Suppressor macrophage treated with lipopolysaccharide for 1 hour (primary cell): ENCODE measurements around the gene PDE5A.

Source experiments
- DNase-seq, 3 donors: peaks; one replicate each; pipeline ENCODE4 v3.0.0-alpha.2; 2020 to 2022

PDE5A gene

DNA sequence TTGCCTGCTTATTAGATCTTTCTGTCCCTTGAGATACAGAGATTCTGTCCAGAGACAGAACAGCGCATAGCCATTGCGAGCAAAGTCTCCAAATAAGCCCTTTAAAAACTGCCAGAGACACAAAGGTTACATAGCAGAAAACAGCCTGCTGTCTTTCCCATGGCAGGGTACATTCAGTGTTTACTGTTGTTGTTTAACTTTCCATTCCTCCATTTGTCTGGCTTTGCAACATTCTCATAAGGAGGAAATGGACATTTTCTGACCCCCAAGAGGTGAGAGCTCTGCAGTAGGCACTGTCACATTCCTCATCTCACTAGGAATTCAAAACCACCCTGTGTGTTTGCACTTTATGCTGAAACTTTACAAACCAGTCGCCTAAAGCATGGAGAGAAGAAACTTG lies 48.3 kb downstream of the PDE5A start:
- no peak for DNase-seq

DNA sequence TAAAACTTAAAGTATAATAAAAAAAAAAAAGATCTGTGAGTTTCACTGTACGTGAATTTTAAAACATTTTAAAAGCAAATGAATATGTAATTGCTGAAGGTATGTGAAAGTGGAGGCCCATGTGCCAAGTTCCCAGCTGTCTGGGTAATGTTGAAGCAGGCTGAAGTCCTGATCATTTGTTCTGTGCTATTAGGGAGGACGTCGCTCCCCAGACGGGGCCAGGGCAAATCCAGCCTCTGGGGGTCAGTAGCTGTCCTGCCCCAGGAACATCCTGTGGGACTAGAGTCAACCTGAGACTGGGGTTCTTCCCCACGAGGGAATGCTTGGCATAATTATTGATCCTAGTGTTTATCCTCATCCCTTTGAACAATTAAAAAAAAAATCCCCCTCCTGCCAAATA lies 48.8 kb downstream of the PDE5A start:
- no peak for DNase-seq

DNA sequence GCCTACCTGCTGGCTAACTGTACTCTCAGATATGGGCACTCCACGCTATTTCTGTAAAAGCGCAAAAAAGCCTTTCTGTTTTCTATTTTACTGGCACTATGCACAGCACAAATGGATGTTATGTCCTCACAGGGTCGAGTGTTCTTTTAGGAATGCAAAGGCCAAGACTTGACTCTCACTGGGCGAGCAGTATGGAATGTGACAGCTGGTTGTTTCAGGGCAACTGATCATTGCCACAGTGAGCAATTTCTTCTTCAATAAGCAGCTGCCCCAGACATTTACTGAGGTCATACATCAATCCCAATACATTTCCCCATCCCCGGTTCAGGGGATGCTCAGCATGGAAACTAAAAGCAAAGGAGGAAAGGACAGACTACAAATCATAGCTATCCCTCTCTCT lies 58.2 kb downstream of the PDE5A start:
- no peak for DNase-seq

DNA sequence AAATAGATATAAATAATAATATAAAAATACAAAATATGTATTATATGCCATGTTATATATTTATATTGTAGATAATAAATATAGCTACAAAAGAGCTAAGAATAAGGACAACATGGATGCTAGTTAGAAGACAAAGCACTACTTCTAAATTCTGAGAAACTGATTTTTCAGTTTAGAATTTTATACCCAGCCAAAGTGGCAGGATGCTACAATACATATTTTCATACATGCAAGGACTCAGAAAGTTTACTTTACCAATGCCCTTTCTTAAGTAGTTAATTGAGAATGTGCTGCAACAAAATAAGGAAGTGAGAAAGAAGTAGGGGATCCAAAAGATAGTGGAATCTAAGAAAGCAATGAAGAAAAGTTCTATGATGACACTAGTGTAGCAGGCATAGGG lies 64.5 kb downstream of the PDE5A start:
- no peak for DNase-seq

DNA sequence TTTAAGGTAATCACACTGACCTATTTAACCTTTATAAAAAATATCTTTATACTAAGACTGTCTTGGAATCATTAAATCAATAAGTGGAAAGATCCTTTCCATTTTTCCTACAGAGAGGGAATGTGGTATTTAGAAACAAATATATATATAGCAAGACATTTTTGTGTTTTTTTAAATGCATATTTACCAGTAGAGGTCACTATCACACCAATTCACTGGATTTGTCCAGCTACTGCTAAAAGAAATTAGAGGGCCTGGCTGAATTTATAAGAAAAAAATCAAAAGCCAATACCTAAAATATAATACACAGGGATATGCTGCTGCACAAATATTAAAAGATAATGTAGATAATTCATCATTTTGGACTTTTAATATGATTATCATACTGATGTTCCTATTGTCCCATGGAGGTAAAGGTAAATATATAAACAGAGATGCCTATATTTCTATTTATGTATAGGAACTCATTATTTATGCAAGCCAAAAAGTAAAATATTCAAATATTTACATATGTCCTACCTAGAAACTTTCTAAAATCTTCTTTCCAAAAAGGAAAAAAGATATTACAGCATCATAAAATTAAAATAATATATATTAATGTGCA lies 69.5 kb downstream of the PDE5A start:
- DNase-seq, result peak; percentile 34 to 49 (median 49)

DNA sequence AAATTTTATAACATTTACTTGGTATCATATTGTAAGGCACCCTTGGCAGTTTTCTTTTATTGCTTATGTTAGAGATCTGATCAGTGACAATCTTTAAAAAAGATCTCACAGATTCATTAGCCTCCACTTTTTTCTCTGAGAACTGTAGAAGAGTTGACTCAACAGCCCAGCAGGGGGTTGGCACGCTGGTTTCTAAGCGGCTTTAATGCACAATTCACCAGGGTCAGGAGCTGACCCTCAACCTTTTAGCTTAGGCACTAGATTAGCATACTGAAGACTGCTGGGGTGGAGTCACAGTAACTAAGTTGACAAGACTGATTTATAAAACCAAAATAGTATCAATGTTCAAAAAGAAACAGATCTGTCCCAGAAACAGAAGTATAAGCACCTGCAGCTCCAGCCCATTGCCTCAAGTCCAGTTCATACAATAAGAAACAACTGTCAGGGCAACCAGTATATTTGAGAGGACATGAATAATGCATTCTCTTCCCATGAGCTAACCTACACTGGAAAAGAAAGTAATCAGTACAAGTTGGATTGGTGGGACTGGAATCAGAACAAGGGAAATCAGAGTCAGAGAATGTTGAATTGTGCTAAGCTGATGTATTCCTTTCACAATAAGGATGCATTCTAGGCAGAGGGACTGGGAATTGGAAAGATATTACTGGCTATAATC lies 77.6 kb downstream of the PDE5A start:
- no peak for DNase-seq

DNA sequence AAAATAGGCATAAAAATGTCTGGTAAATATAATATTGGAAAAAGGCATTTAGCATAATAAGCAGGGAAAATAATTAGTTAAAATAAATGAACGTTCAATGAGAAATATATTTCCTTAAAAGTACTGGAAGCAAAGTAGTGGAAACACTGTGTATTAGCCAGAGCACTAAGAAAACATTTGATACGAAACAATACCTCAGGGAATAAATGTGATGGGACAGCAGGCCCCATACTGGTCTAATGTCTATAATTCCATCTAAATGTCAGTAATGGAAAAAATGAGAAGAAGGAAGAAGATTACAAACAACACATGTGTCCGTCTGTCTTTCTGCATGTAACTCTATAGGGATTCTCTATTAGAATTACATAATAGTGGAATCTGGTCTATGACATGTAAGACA lies 79.0 kb downstream of the PDE5A start:
- DNase-seq, result no peak

DNA sequence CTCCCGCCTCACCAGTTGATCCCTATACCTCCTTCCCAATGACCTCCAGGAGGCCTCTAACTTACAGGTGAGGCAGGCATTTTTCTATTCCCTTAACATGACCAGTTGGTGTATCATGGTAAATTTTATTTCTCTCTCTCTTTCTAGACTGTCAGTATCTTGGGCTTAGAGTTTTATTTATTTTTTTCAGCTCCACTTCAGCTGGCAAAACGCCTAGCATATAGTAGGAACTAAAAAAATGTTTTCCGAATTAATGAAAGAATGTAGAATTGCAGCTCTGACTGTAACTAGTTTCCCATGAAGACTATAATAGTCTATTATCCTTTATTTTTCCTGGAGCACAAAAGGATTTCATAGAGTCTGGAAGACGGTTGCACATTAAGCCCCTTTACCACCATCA lies 84.8 kb downstream of the PDE5A start:
- no peak for DNase-seq

DNA sequence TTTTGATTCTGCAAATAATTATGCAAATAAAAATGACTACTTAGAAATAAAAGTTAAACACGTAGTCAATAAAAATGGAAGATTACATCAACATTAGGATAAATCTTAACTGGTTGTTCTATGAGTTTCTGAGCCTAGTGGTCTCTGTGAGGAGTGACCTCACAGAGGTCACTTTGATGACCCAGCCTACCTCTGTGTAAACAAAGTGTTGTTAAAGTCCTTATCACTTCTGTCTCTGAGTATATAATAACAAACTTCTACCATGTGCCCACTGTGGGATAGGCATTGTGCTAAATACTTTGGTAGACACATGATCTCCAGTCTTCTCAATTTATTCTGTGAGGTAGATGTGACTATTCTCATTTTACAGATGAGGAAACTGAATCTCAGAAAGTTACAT lies 85.4 kb downstream of the PDE5A start:
- DNase-seq, result no peak

DNA sequence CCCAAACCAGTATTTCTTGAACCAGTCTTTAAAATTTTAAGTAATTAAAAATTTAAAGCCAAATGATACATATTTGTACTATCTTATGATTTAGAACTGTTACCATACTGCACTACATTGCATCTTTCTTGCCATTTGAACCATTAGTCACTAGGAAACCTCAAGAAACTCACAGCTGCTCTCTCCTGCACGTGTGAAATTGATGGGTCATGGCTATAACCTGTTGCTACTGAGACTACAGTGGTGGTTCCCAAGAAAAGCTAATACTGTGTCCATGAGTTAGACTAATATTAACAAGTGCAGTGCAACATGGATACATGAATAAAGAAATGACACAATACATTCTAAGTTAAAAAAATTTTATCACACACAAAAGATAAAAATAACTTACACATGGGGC lies 88.4 kb downstream of the PDE5A start:
- no peak for DNase-seq

DNA sequence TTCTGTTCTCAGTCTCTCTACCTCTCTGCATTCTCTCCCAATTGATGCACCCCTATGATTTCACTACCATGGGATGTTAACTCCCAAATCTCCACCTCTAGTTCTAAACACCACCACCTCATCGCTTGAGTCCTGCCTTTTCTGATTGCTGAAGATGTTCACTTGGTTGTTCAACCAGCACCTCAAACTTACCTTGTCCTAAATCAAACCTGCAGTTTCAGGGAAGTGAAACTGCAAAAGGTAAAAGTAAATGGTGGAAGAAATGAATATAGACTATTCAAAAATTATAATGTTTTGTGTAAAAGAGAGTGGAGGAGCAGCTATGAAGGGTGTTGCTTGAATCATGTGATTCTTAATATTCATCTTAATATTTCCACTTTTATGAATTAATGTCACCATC lies 91.0 kb downstream of the PDE5A start:
- no peak for DNase-seq

DNA sequence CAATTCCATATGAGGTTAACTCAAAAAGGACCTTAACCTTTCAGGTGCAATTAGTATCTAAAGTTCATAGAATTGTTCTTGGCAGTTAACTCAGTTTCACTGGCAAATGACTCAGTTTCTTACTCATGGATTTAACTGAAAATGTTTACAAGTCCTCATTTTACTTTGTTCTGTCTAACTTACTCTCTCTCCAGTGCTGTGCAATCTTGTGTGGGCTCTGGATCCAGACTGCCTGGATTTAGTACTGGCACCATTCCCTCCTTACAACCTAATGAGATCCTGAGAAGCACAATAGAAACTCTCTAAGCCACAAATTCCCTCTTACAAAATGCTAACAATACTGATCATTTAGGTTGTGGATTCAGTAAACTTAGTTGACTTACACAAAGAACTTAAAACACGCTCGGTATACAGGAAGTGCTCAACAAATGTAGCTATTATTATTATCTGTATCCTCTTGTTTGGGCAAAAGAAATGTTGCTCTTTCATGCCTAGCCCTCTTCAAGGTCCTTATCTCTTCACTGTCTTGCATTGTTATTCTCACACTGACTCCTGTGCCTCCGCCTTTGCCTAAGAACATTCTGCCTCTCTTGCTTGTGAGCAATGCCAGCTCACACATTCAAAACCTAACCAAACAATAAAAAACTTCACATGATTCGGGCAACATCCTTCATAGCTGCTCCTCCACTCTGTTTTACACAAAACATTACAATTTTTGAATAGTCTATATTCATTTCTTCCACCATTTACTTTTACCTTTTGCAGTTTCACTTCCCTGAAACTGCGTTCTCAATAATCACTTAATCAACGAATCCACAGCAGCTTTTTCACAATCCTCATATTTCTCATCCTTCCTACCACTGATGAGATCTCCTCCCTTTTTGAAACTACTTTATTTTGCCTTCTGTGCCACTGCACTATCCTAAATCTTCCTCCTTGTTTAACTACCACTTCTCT lies 91.8 kb downstream of the PDE5A start:
- DNase-seq, result no peak

DNA sequence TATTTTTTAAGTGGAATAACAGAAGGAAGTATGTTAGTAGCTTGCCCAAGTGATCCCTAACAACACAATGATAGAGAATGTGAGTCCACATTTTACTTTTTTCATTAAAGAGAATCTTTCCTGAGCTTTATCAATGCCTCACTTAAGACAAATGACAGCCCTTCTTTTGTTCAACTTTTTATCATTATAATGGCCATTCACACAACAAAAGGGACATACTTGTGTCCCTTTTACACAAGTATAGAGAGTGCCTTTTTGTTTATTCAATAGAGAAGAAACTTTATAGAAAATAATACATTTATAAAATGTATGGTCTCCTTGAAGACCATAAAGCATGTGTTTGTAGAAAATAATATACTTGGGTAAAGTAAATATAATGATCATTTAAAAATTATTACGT lies 96.3 kb downstream of the PDE5A start:
- DNase-seq, result no peak

DNA sequence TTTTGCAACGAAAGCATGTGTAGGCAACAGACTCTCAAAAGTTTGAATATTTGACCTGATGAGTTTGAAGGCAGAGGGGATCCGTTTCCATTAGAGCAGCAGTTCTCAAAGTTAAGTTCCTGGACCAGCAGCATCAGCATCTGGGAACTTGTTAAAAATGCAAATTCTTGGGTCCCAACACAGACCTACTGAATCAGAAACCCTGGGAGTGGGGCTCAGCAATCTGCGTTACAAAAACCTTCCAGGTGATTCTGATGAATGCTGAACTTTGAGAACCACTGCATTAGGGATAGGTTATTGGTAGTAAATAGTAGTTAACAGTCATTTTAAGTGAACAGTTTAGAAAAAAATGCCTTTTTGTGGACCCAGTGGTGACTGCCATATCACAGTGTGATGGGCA lies 98.8 kb downstream of the PDE5A start:
- DNase-seq, result no peak

DNA sequence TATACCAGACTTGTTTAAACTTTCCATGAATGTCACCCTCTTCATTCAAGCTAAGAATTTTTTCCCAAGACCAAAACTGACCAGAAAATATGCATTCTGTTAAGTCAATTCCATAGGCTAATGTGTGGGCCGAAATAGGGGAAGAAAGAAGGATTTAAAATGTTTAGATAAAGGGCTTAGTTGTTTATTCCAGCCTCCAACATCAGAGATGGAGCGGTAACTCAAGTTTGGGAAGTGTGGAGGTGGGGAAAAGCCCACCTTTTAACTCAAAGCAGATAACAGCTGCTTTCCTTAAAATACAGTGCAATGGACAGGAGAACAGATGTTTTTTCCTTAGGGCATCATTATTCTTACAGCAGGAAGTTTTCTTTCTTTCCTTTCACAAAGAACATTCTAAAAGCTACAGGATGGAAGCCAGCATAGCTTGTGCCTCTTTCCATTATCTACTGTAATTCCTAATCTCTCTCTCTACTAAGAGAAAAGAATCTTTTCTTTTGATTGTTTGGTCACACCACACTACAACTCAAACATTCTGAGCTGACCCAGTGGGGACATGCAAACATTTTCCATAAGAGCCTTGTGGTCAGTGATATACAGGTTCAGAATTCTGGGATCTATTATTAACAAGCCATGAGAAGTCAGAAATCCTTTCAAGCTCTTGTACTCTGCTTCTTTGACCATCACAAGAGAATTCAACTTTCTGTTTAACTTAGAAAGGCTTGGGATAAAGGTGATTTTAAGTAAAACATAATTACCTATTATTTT lies 101.6 kb downstream of the PDE5A start:
- DNase-seq, result no peak

DNA sequence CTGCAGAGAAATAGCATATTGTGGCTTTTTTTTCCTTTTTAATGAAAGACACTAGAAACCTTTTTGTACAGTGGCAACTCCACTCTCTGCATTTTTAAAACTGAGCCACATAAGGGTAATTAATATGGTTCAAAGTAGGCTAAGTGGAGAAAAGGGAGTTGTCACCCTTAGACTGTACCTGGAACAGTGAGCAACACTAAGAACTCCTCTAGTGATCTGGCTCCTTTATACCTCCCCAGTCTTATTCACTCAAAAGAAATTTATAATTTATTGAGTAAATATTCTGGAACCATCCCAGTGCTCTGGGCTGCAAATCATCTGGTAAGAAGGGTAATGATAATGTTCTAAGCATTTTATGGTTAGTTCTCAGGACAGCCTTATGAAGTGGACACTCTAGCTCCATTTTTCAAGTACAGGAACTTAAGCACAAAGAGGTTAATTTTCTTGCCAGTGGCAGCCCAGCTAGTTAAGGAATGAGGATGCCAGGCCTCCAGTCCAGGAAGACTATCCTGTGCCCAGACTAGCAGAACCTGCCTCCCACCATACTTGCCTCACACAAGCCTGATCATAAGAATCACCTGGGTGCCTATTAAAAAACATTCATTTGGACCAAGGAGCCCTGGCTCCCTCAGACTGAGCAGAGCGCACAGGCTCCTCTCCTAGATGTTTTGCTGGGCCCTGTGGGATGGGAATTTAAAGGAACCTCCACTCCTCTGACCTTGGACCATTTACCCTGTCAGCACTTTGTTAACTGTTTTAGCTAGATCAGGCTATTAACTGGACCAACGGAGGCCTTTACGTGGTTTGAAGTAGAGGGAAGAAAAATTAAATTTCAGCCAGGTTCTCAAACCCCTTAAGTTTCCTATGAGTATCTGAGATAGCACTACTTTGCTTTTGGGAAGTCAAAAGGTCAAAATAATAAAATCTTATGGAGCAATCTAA lies 102.6 kb downstream of the PDE5A start:
- no peak for DNase-seq

DNA sequence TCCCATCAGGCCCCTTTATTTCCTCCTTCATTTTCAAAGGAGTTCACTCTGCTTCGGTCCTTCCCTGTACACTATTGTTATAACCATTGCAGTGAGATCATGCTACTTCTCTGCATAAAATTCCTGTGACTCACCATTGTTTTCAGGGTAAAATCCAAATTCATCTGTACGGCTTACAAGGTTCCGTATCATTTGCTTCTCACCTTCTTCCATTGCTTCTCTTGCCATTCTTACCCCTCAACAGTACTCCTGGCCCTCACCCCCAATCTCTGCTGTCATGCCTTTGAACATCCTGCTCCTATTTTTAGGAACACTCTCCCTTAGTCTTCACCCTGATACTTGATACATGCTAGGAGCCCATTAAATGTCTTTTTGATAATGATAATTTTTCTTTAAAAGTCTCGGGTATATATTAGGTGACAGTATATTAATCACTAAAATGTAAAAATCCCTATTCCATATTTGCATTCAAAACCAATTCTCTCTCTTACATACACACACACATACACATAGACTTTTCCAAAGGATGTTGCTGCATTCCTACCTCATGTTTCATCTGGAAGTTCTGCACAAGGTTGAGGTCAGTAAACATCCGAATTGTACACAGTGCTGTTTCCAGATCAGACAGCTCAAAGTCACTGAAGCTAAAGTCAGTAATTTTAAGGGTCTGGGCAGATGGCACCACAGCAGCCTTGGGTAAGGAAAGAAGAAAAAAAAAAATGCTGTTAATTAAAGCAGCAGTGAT lies 103.4 kb downstream of the PDE5A start:
- no peak for DNase-seq

DNA sequence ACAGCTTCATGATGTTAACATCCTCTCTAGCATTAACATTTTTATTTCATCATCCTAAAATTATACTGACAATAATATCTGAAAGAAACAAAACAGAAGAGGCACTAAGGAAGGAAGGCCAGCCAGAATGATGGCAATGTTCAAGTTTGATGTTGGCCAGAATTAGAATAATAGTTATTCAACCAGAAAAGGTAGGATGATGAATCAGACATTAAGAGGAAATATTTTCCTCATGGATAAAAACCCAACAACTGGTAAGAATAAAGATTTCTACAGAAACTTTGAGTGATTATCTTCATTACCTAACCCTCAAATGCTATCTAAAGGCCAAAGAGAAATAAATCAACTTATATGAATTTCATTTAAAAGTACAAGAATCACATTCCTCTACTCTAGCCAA lies 105.2 kb downstream of the PDE5A start:
- DNase-seq, result no peak

DNA sequence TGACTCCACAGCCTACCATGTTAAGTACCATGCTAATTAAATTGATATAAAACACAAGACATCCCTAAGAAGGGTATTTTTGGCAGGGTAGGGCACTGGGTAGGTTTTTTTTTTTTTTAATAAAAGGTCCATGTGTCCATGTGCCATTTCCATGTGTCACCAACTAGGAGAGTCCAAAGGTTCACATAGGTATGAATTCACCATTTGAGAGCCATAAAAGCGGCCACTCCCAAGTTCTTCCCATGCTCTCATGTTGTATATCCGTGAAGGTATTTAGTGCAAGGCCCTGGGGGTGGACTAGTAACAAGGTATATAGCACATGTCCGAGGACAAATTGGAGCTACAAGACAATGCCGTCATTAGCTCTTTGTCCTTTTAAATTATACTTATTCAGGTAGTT lies 107.3 kb downstream of the PDE5A start:
- DNase-seq, result no peak

DNA sequence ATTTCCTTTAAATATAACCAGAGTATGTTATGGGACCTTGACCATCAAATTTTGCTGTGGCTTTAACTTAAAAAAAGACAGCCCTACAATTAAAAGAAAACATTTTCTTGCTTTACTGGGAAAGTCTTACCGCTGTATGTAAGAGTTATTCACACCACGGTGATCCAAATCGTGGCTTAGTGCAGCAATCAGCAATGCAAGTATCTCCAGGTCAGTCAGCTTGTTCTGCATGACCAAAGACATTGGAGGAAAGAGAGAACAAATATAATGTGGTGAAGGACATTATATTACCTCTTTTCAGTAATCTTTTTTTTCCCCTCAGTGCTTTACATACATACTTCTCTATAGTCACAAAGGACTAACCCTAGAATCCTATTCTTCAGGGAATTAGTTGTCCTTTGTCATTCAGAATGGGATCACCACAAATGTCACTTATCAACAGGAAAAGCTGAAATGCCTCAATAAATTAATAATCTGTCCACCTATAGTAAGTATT lies 109.6 kb downstream of the PDE5A start:
- no peak for DNase-seq
